Osteocyte (in vitro differentiated cells): ENCODE results near the gene GINS2. TPM values are rescaled to one million over a fixed set of nuclear protein-coding genes. Genes with fewer than 3 reads are reported as not detected.

Experiments
- DNase-seq: peaks from one replicate; pipeline ENCODE4 v3.0.0; 2021; ENCODE audit warnings: mixed read lengths; ENCODE audit not compliant: unreplicated experiment; ENCODE audit errors: extremely low spot score
- H3K27ac Mint-ChIP-seq: one replicate; pipeline ENCODE4 v1.8.0; 2021; ENCODE audit warnings: mild to moderate bottlenecking, mixed read lengths; ENCODE audit not compliant: unreplicated experiment
- H3K27me3 Mint-ChIP-seq: one replicate; pipeline ENCODE4 v1.8.0; 2021; ENCODE audit warnings: mixed read lengths; ENCODE audit not compliant: unreplicated experiment
- H3K36me3 Mint-ChIP-seq: one replicate; pipeline ENCODE4 v1.8.0; 2021; ENCODE audit warnings: mixed read lengths; ENCODE audit not compliant: unreplicated experiment
- H3K4me1 Mint-ChIP-seq: one replicate; pipeline ENCODE4 v1.8.0; 2021; ENCODE audit warnings: mixed read lengths; ENCODE audit not compliant: unreplicated experiment
- H3K4me3 Mint-ChIP-seq: one replicate; pipeline ENCODE4 v1.8.0; 2021; ENCODE audit warnings: mild to moderate bottlenecking, moderate library complexity, mixed read lengths; ENCODE audit not compliant: unreplicated experiment
- H3K9me3 Mint-ChIP-seq: one replicate; pipeline ENCODE4 v1.8.0; 2021; ENCODE audit warnings: mixed read lengths; ENCODE audit not compliant: unreplicated experiment
- CTCF ChIP-seq: fragments of 200-600 bp; sonication (generic); IDR thresholded peaks from 2 replicates; pipeline ENCODE4 v1.5.0; 2021; ENCODE audit warnings: antibody characterized with exemption, mild to moderate bottlenecking, moderate library complexity
- total RNA-seq: library from RNA; stranded (reverse); gene quantifications from 2 replicates; pipeline ENCODE4 v1.2.1, GENCODE V29; 2021

Gene GINS2
- total RNA-seq, 1 donor from 2014 or later, result 5.7 TPM

- TF ChIP-seq CTCF, result no peak
- Mint-ChIP-seq H3K36me3 (peaks cover 4% of the 10 kb centered on the region), H3K4me3 (no peak overlapping the region), H3K9me3 (no peaks in the 10 kb centered on the region), H3K4me1 (peaks cover 10% of the 10 kb centered on the region), H3K27ac (no peak overlapping the region), H3K27me3 (no peaks in the 10 kb centered on the region)
- DNase-seq, result no peak
These were observed 61.1 kb downstream of the GINS2 start for GRCh38 chr16:85627526-85628264.

- Mint-ChIP-seq H3K4me3 (no peak overlapping the region), H3K36me3 (peaks cover 4% of the 10 kb centered on the region), H3K4me1 (peaks cover 10% of the 10 kb centered on the region), H3K27ac (no peak overlapping the region), H3K9me3 (no peaks in the 10 kb centered on the region), H3K27me3 (no peaks in the 10 kb centered on the region)
- no peak for TF ChIP-seq CTCF
- DNase-seq, result no peak
These were observed 61.7 kb downstream of the GINS2 start for GRCh38 chr16:85627089-85627488.

Other genes starting within 250 kb of the GINS2 start
- gene GSE1, start 75.6 kb downstream of the GINS2 start, total RNA-seq, result 57.3 and 64.1 TPM in 2 replicates
- 2.1 and 2.4 TPM in 2 replicates for gene C16orf74, start 62.1 kb upstream of the GINS2 start, total RNA-seq
- 34.3 and 35.5 TPM in 2 replicates for gene EMC8, start 110.6 kb upstream of the GINS2 start, total RNA-seq
- gene COX4I1, start 110.7 kb upstream of the GINS2 start, total RNA-seq, result 456 and 476 TPM in 2 replicates
- not detected in 2 replicates for gene IRF8, start 210.2 kb upstream of the GINS2 start, total RNA-seq